Activated CD4-positive, alpha-beta T cell treated with anti-CD3 and anti-CD28 coated beads, Interleukin-2, amount 10 ng/mL, durations not matched to agents 24 days and 14 days (primary cell): ENCODE measurements around the gene KIF21B. TPM values are rescaled to one million over a fixed set of nuclear protein-coding genes. Genes with fewer than 3 reads are reported as not detected.
A peak's percentile ranks its signal among the peaks of the same experiment; 100 is the strongest.

ENCODE experiments used
- DNase-seq: peaks from one replicate; pipeline ENCODE4 v3.0.0; 2022
- H3K27ac Mint-ChIP-seq: one replicate; pipeline ENCODE4 v1.8.0; 2022; ENCODE audit warnings: mild to moderate bottlenecking, mixed read lengths
- H3K27me3 Mint-ChIP-seq: one replicate; pipeline ENCODE4 v1.8.0; 2022; ENCODE audit warnings: mixed read lengths
- H3K36me3 Mint-ChIP-seq: one replicate; pipeline ENCODE4 v1.8.0; 2022; ENCODE audit warnings: low read depth, mild to moderate bottlenecking, mixed read lengths
- H3K4me1 Mint-ChIP-seq: one replicate; pipeline ENCODE4 v1.8.0; 2021; ENCODE audit warnings: mixed read lengths
- H3K4me3 Mint-ChIP-seq: one replicate; pipeline ENCODE4 v1.8.0; 2022; ENCODE audit warnings: mild to moderate bottlenecking, moderate library complexity, mixed read lengths
- H3K9me3 Mint-ChIP-seq: one replicate; pipeline ENCODE4 v1.8.0; 2021; ENCODE audit warnings: mixed read lengths
- intact Hi-C: fragments of 100-400 bp; cut with micrococcal nuclease; formaldehyde crosslinking; loops from one replicate; pipeline ENCODE4 v1.15.1; 2023
- total RNA-seq: library from RNA; stranded (reverse); gene quantifications from 2 replicates; pipeline ENCODE4 v1.2.3, GENCODE V29; 2022

KIF21B gene
- total RNA-seq, 1 donor from 2014 or later = 49.3 TPM

DNA sequence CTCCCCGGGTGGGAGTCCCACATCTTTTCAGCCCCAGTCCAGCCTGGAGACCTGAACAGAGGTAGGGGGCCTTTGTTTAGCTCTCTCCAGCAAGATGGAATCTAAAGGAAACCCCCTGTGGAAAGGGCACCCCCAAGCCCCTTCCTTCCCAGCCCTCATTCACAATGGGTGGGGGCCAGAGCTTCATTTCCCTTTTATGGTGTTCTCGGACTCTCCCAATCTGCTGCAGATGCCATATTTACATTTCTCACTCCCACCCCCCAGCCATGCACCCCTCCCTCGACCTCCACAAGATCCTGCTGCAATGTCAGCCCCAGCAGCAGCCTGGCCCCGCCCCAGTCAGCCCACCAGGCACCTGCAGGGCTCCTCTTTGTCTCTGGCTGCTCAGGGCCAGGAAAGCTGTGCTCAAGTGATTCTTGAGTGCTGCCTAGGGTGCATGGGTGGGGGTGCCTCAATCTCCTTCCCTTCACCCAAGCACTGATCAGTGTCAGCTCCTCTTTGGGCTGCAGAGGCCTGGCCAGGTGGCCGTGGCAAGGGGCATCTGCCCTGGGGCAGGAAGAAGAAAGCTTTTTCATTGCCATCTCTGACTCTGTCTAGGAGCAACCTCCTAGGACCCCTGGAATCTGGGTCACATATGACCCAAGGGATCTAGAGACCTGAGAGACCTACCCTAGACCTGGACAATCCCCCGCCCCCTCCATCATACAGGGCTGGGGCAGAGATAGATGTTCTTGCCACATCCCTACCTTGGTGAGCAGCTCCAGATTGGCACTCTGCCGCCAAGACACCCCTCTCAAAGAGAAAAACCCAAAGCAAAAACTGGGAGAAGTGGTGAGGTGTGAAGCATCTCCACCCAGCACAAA is 1.7 kb downstream of the KIF21B start:
- intact Hi-C loops = loop anchor here (5.0 kb wide), 3 partner anchors 150 to 400 kb away; partner anchors contain the start of genes DDX59 and KIF14
- H3K27ac Mint-ChIP-seq = peak overlapping the region; percentile 97
- H3K27me3 Mint-ChIP-seq = no peaks in the 10 kb centered on the region
- DNase-seq = peak; percentile 69
- H3K4me3 Mint-ChIP-seq = peak overlapping the region; percentile 90
- peaks cover 10% of the 10 kb centered on the region for H3K36me3 Mint-ChIP-seq
- H3K4me1 Mint-ChIP-seq = peaks cover 73% of the 10 kb centered on the region
- H3K9me3 Mint-ChIP-seq = no peaks in the 10 kb centered on the region

DNA sequence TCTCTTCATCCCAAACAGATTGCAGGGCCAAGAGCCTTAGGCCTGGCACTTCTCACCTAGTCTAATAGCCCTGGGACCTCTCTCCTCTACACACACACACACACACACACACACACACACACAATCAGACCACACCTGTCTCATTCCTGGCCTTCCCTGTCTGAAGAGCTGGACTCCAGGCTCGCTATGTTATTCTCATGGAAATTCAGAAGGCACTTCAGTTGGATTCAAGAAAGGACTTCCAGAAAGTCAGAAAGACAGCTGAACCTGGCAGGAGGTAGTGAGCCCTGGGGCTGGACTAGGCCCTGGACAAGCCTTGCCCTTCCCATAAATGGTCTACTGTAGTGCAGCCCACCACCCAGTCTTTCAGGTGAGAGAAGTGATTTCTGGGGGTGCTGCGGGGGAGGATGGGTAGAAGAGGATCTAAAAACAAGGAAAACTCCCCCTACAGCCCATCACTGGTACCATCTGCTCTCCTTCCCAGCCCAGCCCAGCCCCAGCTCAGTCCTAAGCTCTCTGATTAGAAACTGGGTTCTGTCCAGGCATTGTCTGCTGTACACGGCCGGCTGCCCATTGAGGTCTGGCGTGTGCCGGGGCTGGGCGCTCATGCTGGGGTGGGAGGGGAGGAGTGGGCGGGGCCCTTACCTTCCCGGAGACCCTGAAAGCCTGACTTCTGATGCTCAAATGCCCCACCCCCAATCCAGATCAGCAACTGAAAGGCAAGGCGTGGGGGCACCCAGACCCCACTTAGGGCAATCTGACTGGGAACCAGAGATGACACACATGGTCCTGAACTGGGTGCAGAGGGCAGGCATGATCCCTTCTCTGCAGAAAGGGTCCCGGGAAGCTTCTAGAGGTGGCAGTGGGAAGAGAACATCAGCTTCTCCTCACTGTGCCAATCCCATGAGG is 2.5 kb downstream of the KIF21B start:
- Mint-ChIP-seq H3K27me3 (no peaks in the 10 kb centered on the region), H3K4me1 (peaks cover 73% of the 10 kb centered on the region)
- DNase-seq = peak; percentile 77

GRCh38 chr1:201020040-201020591 is 3.4 kb downstream of the KIF21B start:
- DNase-seq = peak; percentile 78
- H3K27ac Mint-ChIP-seq = peak overlapping the region; percentile 97
- no peaks in the 10 kb centered on the region for H3K9me3 Mint-ChIP-seq
- no peaks in the 10 kb centered on the region for H3K27me3 Mint-ChIP-seq
- intact Hi-C loops = loop anchor here (5.0 kb wide), 3 partner anchors 152 to 398 kb away; partner anchors contain the start of genes DDX59 and KIF14
- peaks cover 11% of the 10 kb centered on the region for H3K36me3 Mint-ChIP-seq
- peak overlapping the region; percentile 90 for H3K4me3 Mint-ChIP-seq
- peaks cover 71% of the 10 kb centered on the region for H3K4me1 Mint-ChIP-seq

More for the DNA sequence above, 2.5 kb downstream of the KIF21B start:
- Mint-ChIP-seq H3K27ac (peak overlapping the region; percentile 97), H3K9me3 (no peaks in the 10 kb centered on the region), H3K4me3 (peak overlapping the region; percentile 90), H3K36me3 (peaks cover 10% of the 10 kb centered on the region)
- intact Hi-C loops = loop anchor here (5.0 kb wide), 3 partner anchors 151 to 399 kb away; partner anchors contain the start of genes DDX59 and KIF14

DNA sequence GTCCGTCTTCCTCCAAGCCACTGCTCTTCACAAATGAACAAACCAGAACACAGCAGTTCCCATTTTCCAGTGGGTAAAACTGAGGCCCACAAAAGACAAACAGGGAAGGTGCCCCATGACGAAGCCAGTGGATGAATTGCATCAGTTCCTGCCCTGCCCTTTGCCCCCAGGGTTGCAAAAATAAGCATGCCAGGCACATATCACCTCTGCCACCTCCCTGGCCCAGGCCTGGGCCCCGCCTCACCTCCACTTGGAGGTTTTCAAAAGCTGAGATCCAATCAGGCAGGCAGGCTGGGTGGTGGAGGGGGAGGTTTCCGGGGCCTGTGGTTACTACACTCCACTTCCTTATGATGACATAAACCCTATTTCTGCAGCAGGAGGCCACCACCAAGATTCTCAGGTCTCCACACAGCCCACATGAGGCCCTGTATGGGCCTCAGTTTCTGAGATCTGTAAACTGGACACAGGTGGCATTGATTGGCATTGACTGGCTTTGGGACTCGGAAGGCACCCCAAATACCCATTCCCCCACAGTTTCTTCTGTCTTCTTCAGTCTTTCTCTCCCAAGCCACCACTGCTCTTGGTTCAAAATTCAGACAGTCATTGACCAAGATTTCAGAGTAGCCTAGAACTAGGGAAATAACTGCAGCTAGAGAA is 4.1 kb downstream of the KIF21B start:
- H3K9me3 Mint-ChIP-seq = no peaks in the 10 kb centered on the region
- peak overlapping the region; percentile 97 for H3K27ac Mint-ChIP-seq
- H3K27me3 Mint-ChIP-seq = no peaks in the 10 kb centered on the region
- peak; percentile 96 for DNase-seq
- intact Hi-C loops = loop anchor here (5.0 kb wide), 1 partner anchor 667 kb away; no protein-coding TSS in a partner anchor
- H3K4me1 Mint-ChIP-seq = peaks cover 73% of the 10 kb centered on the region
- peak overlapping the region; percentile 90 for H3K4me3 Mint-ChIP-seq
- H3K36me3 Mint-ChIP-seq = peaks cover 11% of the 10 kb centered on the region

DNA sequence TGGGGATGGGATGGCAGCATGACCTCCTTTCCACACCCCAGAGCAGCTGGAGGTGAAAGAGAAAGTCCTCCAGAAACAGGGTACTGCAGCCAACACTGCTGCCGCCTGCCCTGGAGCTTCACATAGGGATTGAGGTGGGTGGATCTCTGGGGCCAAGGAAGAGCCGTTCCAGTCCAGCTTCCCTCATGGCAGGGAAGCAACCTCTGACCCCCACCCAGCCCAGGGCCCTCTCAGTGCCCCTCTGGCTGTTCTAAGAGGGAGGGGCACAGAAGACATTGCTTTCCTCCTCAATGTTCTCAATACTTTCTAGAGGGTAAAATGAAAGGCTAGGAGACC is 5.7 kb downstream of the KIF21B start:
- Mint-ChIP-seq H3K27ac (peak overlapping the region; percentile 97), H3K9me3 (no peaks in the 10 kb centered on the region), H3K4me1 (peaks cover 84% of the 10 kb centered on the region), H3K4me3 (peak overlapping the region; percentile 77), H3K27me3 (no peaks in the 10 kb centered on the region), H3K36me3 (peaks cover 12% of the 10 kb centered on the region)
- peak; percentile 68 for DNase-seq
- intact Hi-C loops = loop anchor here (5.0 kb wide), 1 partner anchor 665 kb away; no protein-coding TSS in a partner anchor

DNA sequence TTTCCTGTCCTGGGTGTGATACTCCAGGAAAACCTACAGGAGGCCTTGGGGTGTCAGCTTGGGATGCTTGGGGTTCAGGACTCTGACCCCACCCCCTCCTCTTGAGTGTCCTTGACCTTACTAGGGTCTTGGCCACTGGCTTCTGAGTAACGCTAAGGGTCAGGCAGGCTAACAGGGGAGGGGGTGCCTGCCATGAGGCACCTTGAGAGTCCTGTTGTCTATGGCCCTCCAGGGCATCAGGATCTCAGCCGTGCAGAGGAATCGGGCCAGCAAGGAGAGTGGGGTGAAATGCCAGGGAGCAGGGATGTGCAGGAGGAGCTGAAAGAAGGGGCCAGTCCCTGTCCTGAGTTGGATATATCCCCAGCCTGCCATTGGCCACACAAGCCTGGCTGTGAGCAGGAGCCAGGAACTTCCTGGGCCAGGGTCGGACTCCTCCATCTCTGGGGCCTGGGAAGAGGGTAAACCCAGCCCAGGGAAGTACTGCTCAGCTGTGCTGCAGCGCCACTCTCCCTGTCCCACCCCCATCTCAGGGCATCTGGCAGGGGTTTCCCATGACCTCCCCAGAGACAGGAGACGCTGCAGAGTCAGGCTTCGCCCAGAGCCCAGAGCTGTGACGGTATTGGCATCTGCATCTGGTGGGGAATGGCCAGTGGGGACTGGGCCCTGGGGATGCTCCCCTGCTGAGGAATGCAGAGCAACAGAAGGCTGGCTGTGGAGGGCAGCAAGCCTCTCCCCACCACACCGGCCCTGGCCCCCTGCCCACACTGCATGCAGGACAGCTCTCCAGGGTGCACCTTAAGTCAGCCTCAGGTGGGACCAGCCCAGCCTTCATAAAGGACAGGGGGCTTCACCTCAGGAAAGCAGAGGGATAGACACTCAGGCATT is 6.3 kb downstream of the KIF21B start:
- Mint-ChIP-seq H3K4me1 (peaks cover 86% of the 10 kb centered on the region), H3K27ac (peak overlapping the region; percentile 97), H3K36me3 (peaks cover 8% of the 10 kb centered on the region), H3K4me3 (peak overlapping the region; percentile 77), H3K27me3 (no peaks in the 10 kb centered on the region), H3K9me3 (no peaks in the 10 kb centered on the region)
- intact Hi-C loops = loop anchor here (5.0 kb wide), 1 partner anchor 665 kb away; no protein-coding TSS in a partner anchor
- no peak for DNase-seq

DNA sequence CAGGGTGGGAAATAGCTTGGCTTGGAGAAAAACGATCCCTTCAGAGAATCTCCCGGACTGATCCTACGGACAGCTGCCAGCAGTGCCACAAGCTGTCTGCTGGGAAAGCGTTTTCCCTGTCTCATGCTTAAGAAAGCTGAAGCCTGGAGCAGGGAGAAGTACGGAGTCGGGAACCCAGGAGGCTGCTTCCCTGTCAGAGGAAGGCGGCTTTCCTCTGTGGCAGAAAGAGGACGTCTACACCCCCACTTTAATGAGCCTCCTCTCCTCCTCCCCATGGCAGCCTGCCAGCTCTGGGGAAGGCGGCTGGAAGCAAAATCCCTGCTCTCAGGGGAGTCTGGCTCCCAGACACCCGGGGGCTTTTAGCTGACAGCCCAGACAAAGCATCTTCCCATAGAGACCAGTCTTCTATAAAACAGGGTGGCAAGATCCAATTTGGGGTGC is 7.3 kb downstream of the KIF21B start:
- H3K27me3 Mint-ChIP-seq = no peaks in the 10 kb centered on the region
- intact Hi-C loops = loop anchor here (5.0 kb wide), 1 partner anchor 664 kb away; no protein-coding TSS in a partner anchor
- H3K4me3 Mint-ChIP-seq = peak overlapping the region; percentile 54

GRCh38 chr1:201015551-201016091 is 7.9 kb downstream of the KIF21B start:
- Mint-ChIP-seq H3K27ac (peak overlapping the region; percentile 97), H3K4me3 (peak overlapping the region; percentile 54), H3K4me1 (peaks cover 86% of the 10 kb centered on the region), H3K36me3 (peaks cover 6% of the 10 kb centered on the region), H3K9me3 (no peaks in the 10 kb centered on the region), H3K27me3 (no peaks in the 10 kb centered on the region)
- intact Hi-C loops = loop anchor here (5.0 kb wide), 1 partner anchor 663 kb away; no protein-coding TSS in a partner anchor
- DNase-seq = peak; percentile 74

More for the DNA sequence above, 7.3 kb downstream of the KIF21B start:
- no peaks in the 10 kb centered on the region for H3K9me3 Mint-ChIP-seq
- peak overlapping the region; percentile 97 for H3K27ac Mint-ChIP-seq
- no peak for DNase-seq
- H3K36me3 Mint-ChIP-seq = peaks cover 6% of the 10 kb centered on the region
- H3K4me1 Mint-ChIP-seq = peaks cover 87% of the 10 kb centered on the region

DNA sequence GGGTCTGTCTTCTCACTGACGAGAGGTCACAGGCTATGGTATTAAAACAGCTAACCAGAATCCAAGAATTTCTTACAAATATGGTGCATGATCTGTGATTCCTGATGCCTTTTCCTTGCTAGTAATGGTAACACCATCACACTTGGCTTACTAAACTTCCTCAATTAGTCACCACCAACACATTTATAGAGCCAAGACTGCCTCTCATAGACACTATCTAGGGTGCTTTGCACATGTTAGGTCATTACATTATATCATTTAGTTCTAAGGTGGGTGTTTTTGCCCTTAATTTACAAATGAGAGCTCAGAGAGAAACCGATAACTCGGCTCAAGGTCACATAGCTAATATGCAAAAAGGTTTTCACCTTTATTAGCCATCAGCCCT is 8.7 kb downstream of the KIF21B start:
- H3K9me3 Mint-ChIP-seq = no peaks in the 10 kb centered on the region
- H3K4me3 Mint-ChIP-seq = peak overlapping the region; percentile 2
- peak overlapping the region; percentile 42 for H3K27ac Mint-ChIP-seq
- H3K27me3 Mint-ChIP-seq = no peaks in the 10 kb centered on the region
- peaks cover 81% of the 10 kb centered on the region for H3K4me1 Mint-ChIP-seq
- H3K36me3 Mint-ChIP-seq = peaks cover 6% of the 10 kb centered on the region
- intact Hi-C loops = loop anchor here (5.0 kb wide), 1 partner anchor 663 kb away; no protein-coding TSS in a partner anchor
- DNase-seq = no peak

DNA sequence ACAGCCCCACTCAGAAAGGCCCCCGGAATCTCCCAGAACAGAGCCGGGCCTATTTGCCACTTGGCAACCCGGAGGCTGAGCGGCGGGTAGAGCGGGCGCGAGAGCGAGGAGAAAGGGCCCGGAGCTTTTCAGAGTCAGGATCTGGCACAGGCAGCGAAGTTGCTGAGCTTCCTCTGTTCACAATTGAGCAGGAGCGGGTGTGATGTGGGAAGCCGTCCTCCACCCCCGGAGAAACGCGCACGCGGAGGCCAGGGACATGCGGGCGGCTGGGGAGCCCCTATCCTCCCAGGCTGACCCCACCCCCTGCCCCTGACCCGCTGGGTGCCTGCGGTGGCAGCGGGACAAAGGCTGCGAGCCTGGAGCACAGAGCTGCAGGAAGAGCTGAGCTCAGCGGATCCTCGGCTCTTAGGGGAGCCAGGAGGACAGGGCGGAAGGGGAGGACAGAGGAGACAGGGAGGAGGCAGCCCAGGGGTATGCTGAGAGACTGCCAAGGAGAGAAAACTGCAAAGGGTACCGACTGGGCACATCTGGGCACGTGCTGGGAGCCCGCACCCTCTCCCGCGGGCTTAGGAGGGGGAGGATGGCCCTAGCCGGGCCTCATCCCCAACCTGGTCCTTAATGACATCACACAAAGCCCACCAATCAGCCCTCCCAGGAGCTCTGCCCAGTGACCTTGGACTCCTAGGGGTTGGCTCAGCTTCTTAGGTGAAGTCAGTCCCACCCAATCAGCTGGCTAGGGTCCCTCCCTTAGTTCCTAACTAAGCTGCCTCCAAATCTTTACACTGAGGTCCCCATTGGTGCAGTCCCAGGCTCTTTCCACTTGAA is 9.3 kb downstream of the KIF21B start:
- Mint-ChIP-seq H3K36me3 (peaks cover 7% of the 10 kb centered on the region), H3K4me3 (peak overlapping the region; percentile 2)
- intact Hi-C loops = no loop called here

DNA sequence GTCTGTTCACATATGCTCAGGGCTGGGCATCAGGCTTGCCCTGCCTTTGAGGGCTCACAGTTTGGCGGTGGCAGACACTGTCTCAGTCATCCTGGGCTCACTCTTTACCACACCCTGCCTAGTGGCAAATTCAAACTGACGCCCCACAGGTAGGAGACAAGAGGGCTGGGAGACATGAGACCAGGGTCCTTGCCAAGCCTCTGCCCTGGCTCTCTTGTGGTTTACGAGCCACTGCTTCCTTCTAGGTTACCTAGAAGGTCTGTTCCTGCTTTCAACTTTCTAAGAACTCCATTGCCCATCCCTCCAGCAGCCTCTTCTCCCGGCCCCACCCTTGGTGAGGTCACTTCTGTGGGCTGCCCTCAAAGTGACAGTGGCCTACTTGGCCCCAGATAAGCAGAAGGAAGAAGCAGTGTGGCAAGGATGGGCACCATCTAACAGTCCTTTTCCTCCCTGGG is 10.5 kb downstream of the KIF21B start:
- intact Hi-C loops = no loop called here
- peak; percentile 76 for DNase-seq
- Mint-ChIP-seq H3K9me3 (no peaks in the 10 kb centered on the region), H3K4me3 (peak overlapping the region; percentile 68), H3K27me3 (no peaks in the 10 kb centered on the region), H3K27ac (peak overlapping the region; percentile 84), H3K36me3 (peaks cover 7% of the 10 kb centered on the region), H3K4me1 (peaks cover 72% of the 10 kb centered on the region)

More for the DNA sequence above, 9.3 kb downstream of the KIF21B start:
- peak overlapping the region; percentile 84 for H3K27ac Mint-ChIP-seq
- H3K9me3 Mint-ChIP-seq = no peaks in the 10 kb centered on the region
- peaks cover 79% of the 10 kb centered on the region for H3K4me1 Mint-ChIP-seq
- no peaks in the 10 kb centered on the region for H3K27me3 Mint-ChIP-seq
- DNase-seq = no peak
